GM12872 (cell line): ENCODE data around the gene UBAP1.

Experiments
- CTCF ChIP-seq: IDR thresholded peaks from 3 replicates; pipeline ENCODE4 v1.5.1; 2011; ENCODE audit warnings: low read depth, mild to moderate bottlenecking, low read length, moderate library complexity; ENCODE audit not compliant: insufficient read depth

Gene UBAP1

GRCh38 chr9:34203275-34203991, 24.6 kb downstream of the UBAP1 start:
- no peak for TF ChIP-seq CTCF

GRCh38 chr9:34203992-34204635, 25.3 kb downstream of the UBAP1 start:
- TF ChIP-seq CTCF: no peak

- no peak for TF ChIP-seq CTCF
Measured at GRCh38 chr9:34205102-34205501, 26.3 kb downstream of the UBAP1 start.

GRCh38 chr9:34206561-34206960, 27.7 kb downstream of the UBAP1 start:
- TF ChIP-seq CTCF: no peak

GRCh38 chr9:34211395-34211794, 32.6 kb downstream of the UBAP1 start:
- TF ChIP-seq CTCF: no peak

- no peak for TF ChIP-seq CTCF
Measured at GRCh38 chr9:34216325-34216724, 37.5 kb downstream of the UBAP1 start.

GRCh38 chr9:34218446-34218845, 39.6 kb downstream of the UBAP1 start:
- TF ChIP-seq CTCF: no peak
